Endometrium (tissue), 2 donors: ENCODE data around the gene KRT79.
"Not testable (repeated sequence)": the region's sequence is repeated elsewhere in the genome, so short reads cannot be mapped to it uniquely, and the experiment has no call there.

Source experiments
- FAIRE-seq: peaks from 2 replicates; lab custom pipeline; 2012; peaks lifted over from hg19 to GRCh38; lab: Jason Lieb, UNC
- donor health status: control.
- donor health status: control.

The KRT79 gene

GRCh38 chr12:52860102-52860823 lies 26.2 kb upstream of the KRT79 start:
- no peak for FAIRE-seq

GRCh38 chr12:52857500-52857899 lies 23.4 kb upstream of the KRT79 start:
- FAIRE-seq: no peak

- FAIRE-seq: no peak
Observed at GRCh38 chr12:52856787-52857186, 22.7 kb upstream of the KRT79 start.

GRCh38 chr12:52856077-52856476 lies 22.0 kb upstream of the KRT79 start:
- not testable (repeated sequence) for FAIRE-seq

GRCh38 chr12:52851787-52852186 lies 17.7 kb upstream of the KRT79 start:
- no peak for FAIRE-seq

GRCh38 chr12:52850681-52851080 lies 16.6 kb upstream of the KRT79 start:
- no peak for FAIRE-seq

GRCh38 chr12:52849511-52849910 lies 15.4 kb upstream of the KRT79 start:
- no peak for FAIRE-seq

GRCh38 chr12:52848661-52849255 lies 14.6 kb upstream of the KRT79 start, which contains the start of gene KRT78:
TSS of gene KRT78 (minus strand) at chr12:52848994. CDS start at chr12:52848930, 64 bp downstream.
- FAIRE-seq: no peak

GRCh38 chr12:52847335-52848102 lies 13.4 kb upstream of the KRT79 start:
- no peak for FAIRE-seq

GRCh38 chr12:52846356-52846970 lies 12.4 kb upstream of the KRT79 start:
- FAIRE-seq: no peak

GRCh38 chr12:52845946-52846345 lies 11.8 kb upstream of the KRT79 start:
- FAIRE-seq: no peak

GRCh38 chr12:52844386-52844785 lies 10.3 kb upstream of the KRT79 start:
- no peak for FAIRE-seq

- no peak for FAIRE-seq
Observed at GRCh38 chr12:52839436-52840105, 5.5 kb upstream of the KRT79 start.

GRCh38 chr12:52838609-52839435 lies 4.7 kb upstream of the KRT79 start:
- FAIRE-seq: no peak

- FAIRE-seq: no peak
Observed at GRCh38 chr12:52837781-52838608, 3.9 kb upstream of the KRT79 start.

GRCh38 chr12:52837413-52837741 lies 3.3 kb upstream of the KRT79 start:
- no peak for FAIRE-seq

GRCh38 chr12:52836491-52837412 lies 2.6 kb upstream of the KRT79 start:
- FAIRE-seq: no peak

- FAIRE-seq: no peak
Observed at GRCh38 chr12:52836042-52836466, 1.9 kb upstream of the KRT79 start.
